Erythroblast (primary cell): ENCODE measurements around the gene TUT1.

Experiments used
- GATA1 ChIP-seq: IDR thresholded peaks from 2 replicates; pipeline ENCODE4 v1.6.1; 2011; ENCODE audit warnings: low read depth, mild to moderate bottlenecking, control low read depth, low read length, moderate library complexity
- POLR2A ChIP-seq: IDR thresholded peaks from 2 replicates; pipeline ENCODE4 v1.6.1; 2011; ENCODE audit warnings: mild to moderate bottlenecking, low read length

GRCh38 chr11:62607714-62608113 is 16.4 kb upstream of the TUT1 start:
- TF ChIP-seq POLR2A (no peak), GATA1 (no peak)
